NCI-H446 treated with DMSO at 0.1 percent for 48 hours (cell line): ENCODE results near the gene PTPN22.
"Not testable (repeated sequence)": the region's sequence is repeated elsewhere in the genome, so short reads cannot be mapped to it uniquely, and the experiment has no call there.

Experiments used
- DNase-seq: peaks from one replicate; lab custom pipeline; 2025; lab: John Stamatoyannopoulos, UW

Gene PTPN22

DNA sequence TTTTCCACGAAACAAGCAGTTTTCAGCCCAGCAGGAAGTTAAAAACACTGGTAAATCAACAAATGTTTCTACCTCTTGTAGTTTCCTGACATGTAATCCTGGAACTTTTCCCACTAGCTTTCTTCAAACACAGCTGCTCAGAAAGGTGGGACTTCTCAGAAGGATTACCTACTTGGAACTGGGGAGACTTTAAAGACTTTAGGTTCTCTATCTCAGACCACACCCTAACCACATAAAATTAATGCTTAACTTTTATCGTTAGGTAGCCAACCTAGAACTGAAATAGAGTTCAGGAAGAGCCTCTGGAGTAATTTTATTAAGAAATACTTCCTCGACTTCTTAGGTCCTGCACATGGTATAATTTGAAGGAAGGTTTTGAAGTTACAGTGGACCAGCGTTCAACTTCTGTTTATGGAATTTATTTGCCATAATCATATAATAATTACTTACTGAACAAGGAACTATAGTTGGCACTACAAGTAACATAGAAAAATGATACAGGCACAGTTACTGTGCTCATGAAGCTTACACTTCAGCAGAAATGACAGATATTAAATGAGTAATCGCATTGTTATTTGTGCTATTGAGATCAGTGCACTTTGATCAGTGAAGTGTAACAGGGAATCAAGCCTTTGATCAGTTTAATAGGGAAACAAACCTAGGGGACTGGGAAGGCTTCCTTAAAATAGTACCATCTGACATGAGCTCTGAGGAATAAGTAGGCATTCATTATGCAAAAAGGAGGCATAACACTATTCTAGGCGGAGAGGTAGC, 16.1 kb upstream of the PTPN22 start, which contains the start of gene BCL2L15:
Gene BCL2L15, minus strand, starts transcription at position 180 of the 774 bp plus-strand sequence. CDS start 206 bp downstream, outside the sequence.
- no peak for DNase-seq

DNA sequence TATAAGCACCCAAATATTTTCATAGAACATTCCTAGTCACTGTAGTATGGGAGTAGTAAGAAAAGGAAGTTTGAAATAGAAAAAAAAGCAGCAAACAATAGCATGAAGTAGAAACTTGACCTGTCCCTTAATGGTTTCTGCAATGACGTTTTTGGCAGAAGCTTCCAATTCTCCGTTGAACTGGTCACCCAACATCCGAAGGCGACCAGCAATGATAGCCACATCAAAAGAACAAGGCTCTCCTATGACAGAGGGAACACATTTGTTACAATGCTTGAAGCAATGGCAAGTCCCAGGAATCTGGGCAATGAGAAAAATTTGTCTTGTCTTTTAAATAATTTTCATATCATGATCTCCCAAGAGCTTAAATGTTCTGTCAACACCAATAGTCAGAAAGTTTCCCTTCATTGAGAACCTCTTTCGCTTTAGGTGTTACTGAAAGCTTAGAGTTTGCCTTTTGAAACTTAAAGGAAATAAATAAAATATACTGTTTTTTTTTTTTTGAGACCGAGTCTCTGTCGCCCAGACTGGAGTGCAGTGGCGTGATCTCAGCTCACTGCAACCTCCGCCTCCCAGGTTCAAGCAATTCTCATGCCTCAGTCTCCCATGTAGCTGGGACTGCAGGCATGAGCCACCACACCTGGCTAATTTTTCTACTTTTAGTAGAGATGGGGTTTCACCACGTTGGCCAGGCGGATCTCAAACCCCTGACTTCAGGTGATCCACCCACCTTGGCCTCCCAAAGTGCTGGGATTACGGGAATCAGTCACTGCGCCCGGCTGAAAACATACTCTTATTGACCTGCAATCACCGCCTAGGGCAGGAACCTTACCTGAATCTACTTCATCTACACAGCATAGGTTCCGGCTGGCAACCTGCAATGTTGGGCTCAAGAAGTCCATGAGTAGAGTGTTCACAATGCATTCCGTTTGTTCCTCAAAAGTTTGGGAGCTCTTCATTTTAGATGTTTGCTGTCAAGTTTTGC, 15.2 kb upstream of the PTPN22 start:
- no peak for DNase-seq

DNA sequence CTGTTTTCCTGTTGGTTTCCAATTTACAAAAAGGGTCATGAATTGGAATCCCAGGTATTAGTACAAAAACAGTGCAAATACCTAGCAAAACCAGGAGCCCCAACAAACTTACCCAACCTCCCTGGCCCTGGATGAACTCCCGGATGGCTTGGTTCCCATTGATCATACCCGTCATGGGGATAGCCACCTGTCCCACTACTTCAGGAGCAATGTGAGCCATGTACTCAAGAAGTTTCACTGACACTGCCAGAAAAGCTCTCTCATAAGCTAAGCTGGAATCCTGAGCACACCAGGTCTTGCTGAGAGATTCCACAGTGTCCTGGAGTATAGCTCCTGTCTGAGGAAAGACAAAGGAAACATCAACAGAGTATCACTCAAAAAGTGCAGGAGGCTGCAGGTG, 10.1 kb upstream of the PTPN22 start:
- DNase-seq: no peak

DNA sequence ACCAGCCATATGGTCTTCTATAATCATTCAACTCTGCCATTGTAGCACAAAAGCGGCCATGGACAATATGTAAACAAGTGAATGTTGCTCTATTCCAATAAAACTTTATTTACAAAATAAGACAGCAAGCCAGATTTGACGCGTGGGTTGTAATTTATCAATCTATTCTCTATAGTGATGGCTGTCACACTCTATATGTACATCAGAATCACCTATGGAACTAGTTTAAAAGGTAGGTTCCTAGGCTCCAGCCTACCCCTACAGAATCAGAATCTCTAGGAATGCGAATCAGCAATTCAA, 8.2 kb upstream of the PTPN22 start:
- DNase-seq: no peak

DNA sequence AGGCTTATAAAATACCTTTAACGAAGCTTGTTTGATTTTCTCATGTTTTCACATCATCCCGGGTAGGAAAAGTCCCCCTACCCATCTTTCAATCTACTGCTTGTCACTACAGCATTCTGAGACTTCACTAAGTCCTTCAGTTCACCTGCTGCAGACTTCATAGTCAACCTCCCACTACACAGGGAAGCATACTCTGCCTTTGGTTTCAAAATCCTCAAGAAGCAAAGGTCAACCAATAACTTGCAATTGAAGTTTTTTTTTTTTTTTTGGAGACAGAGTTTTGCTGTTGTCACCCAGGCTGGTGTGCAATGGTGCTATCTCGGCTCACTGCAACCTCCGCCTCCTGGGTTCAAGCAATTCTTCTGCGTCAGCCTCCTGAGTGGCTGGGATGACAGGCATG, 4.7 kb upstream of the PTPN22 start:
- DNase-seq: no peak

DNA sequence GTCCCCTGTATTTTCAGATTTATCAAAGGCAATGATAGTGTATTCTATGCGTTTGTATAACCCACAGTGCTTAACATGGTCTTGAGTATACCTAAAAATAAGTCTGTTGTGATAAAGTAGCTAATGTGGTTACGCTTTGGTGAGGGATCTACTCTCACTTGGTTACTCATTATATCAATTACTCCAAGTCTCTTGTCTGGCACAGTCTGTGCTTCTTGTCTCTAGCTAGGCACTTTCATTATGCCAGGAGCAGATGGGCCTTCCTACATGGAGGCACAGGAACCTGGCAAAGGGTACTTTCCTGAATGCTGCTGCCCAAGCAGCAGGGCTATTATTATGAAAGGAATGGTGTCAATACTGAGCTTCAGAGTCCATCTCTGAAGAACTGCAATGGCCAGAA, 4.2 kb upstream of the PTPN22 start:
- DNase-seq: peak; percentile 76

DNA sequence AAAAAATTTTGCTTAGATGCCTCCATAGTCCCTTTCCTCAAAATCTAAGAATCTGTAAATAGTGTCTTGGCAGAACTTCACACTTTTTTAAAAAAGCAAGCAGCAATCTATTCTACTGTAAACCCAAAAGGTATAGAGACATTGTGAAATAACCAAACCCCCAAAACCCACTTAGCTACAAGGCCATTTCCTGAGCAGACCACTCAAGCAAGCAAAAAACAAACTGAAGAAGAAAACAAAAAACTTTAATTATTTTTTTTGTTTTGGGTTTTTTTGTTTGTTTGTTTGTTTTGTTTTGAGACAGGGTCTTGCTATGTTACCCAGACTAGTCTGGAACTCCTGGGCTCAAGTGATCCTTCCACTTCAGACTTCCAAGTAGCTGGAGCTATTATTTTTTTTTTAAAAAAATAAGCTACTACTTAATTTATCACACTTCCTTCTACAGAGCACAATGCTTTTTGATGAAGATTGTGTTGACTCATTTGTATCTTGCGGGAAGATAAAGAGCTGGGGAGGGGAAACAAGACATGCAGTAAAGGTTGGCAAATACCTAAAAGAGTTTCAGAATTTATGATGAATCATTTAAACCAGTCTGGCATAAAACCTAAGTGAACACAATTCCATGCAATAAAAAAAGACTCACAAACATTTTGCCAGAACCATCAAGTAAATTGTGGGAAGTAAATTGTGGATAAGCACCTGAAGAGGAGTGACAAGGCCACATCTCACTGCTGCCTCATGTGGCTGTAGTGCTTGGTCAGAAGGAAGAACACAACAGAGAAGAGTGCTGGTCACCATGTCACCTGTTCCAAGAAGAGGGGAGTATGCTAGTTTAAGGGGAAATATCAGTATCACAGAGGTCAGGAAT, 2.7 kb upstream of the PTPN22 start:
- no peak for DNase-seq

DNA sequence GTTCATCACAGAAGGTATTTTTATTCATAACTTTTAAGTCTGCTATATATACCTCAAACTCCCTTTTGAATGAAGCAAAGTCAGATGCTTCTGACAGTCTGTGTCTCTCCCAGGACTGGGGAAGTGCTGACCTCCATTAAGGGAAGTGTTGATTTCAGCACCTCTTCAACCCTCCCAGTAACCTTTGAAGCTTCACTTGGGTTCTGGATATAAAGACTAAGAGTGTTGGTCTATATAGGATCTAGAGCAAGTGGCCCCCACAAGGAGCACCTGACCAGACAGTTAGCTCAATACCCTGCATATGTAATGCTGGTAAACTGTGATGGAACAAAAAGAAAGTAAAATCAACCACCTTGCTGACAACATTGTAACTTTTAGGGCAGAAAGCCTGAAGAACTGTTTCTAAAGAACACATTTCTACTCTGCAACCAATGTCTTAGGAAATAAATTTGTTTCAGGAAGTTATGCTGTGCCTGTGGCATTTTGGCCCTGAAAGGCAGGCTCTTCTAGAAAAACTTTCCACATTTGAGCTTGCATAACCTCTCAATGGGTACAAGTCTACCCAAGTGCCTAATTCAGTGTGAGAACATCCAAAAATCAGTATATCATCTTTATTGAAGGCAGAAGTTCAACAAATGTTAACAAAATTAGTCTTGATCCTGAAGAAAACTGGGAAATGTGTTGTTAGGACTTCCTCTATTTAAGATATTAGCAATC, 865 bp upstream of the PTPN22 start:
- DNase-seq: no peak

DNA sequence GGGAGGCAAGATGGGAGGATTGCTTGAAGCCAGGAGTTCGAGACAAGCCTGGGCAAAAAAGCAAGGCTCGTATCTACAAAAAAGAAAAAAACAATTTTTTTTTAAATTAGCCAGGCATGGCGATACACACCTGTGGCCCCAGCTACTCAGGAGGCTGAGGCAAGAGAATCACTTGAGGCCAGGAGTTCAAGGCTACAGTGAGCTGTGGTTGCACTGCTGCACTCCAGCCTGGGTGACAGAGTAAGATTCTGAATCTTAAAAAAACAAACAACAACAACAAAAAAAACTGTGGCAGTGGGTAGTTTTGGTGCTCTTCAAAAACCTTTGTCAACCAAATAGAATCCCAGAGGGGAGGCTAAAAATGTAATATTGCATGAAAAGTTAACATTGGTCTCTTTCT, 734 bp downstream of the PTPN22 start:
- DNase-seq: no peak

DNA sequence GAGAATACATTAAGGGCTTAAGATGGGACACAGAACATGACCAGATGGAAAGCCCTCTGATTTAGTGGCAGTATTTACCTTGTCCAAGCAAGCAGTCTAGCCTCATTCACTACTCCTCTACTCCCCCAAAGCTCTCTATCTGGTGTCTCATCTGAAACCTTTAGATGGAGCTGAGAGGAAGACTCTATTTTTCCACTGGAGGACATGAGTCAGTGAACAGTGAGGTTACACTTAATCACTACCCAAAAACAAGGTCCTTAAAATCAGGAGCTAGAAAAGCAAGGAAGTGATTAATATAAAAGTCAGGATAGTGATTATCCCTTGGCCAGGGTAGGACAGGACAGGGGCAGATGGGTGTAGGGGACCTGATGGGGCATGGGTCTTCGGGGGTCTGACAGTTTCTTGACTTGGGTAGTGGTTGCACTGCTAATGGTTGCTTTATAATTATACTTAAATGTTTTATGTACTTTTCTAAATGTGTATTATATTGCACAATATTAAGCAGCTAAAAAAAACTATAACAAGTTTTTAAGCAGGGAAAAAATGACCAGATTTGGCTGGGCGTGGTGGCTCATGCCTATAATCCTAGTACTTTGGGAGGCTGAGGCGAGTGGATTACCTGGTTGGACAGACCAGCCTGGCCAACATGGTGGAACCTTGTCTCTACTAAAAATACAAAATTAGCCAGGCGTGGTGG, 3.0 kb downstream of the PTPN22 start:
- no peak for DNase-seq

DNA sequence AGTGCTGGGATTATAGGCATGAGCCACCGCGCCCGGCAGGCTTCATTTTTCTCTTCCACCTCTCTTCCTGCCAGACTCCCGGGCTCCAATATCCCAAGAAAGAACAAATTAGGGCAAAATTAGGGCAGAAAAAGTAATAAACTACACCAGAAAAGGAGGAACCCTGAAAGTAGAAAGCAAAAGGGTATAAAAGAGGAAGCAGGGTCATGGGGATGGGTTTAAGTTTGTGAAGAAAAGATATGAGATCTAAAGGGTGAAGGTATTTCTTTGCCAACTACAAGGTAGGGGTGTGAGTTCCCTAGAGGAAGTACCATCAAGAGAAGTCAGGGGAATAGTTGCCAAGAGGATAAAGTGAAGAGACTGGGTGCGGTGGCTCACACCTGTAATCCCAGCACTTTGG, 9.9 kb downstream of the PTPN22 start:
- DNase-seq: no peak

DNA sequence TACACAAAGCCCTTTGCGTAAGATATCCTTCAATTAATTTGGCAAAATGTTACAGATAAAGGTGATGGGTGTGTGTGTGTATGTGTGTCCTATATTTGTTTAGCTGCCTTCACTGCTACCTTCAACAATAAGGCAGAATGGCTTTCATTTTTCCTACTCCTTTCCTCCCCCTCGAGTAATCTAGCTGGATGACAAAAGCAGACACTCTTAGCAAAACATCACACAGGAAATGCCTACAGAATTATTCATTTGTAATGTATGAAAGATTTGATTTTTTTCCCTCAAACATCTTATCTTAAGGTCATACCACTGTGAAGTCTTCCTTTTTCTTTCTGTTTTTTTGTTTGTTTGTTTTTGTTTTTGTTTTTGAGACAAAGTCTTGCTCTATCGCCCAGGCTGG, 10.6 kb downstream of the PTPN22 start:
- no peak for DNase-seq

DNA sequence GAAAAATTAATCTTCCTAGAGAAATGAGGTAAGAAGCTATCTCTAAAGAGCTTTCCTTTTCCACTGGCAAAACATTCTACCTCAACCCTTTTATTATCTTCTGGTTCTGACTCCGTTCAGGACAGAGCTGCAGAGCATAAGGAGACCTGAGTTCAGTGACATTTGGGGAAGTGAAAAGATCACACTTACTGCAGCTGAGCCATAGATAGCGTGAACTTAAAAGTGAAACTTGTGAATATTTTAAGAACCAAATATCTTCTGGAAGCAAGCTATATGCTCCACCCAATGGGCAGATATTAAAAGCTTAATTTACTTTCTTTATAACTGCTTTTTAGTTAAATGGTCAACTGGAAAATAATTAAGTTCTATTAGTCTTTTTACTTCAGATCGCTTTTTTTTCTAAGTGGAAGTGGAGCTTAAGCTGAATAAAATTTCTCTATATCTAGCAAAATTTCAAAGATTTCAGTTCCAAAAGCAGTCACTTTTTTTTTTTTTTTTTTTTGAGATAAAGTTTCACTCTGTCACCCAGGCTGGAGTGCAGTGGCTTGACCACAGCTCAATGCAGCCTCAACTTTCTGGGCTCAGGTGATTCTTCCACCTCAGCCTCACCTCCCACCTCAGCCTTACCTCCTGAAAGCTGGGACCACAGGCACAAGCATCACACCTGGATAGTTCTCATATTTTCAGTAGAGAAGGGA, 11.9 kb downstream of the PTPN22 start:
- DNase-seq: no peak

DNA sequence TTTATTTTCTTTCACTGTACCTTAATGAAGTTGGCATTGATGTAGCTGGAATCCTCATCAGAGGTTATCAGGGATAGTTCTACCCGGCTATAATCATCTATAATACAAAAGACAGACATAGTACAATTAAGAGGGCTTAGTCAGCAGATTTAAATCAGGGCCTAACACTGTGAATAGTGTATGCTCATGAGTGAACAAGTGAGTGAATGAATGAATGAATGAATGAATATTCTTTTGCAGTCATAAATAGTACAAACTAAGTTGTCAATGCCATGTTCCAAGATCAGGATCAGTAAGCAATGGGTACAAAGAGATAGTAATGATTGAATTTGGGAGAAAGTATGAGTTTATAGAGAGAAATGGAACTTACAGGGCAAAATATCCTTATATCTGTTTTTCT, 12.5 kb downstream of the PTPN22 start:
- no peak for DNase-seq

DNA sequence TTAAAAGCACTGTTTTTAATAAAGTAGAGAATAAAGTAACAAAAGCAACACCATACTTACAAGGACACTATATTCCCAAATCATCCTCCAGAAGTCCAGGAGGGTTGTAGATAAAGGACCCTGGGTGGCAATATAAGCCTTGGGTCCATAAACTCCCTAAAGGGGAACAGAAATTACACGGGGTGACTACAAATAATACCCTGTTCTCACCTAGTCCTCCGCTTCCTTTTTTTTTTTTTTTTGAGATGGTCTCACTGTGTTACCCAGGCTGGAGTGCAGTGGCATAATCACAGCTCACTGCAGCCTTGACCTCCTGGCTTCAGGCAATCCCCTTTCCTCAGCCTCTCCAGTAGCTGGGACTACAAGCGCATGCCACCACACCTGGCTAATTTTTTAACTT, 13.1 kb downstream of the PTPN22 start:
- no peak for DNase-seq

DNA sequence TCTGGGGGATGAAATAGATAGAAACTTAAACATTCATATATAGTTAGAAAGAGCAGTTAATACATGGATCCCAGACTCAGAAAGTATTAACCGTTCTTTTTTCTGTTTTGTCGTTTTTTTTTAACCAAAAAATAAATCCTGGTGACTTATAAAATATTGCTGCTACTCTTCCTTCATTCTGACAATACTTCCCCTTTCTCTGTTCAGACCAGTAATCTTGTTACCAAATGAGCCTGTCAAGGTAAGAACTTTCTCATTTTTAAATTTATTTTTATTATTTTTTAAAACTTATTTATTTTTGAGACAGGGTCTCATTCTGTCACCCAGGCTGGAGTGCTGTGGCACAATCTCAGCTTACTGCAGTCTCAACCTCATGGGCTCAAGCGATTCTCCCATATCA, 13.7 kb downstream of the PTPN22 start:
- DNase-seq: no peak

DNA sequence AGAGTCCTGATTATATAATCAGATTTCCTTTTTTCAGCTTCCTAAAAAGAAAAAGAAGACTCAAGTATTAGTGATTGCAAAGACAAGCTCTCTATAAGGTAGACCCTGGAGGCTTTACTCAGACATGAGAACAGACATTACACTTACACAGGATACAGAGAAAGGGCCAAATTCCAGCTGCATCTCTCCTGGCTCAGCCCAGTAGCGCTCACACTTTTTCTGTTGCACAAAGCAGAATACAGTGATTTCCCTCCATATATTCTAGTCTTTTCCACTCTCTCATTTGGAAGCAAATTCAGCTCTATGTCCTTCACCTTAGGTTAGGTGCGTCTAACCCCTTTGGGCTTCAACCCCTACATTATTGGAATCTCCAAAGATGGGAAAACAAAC, 15.1 kb downstream of the PTPN22 start:
- no peak for DNase-seq

DNA sequence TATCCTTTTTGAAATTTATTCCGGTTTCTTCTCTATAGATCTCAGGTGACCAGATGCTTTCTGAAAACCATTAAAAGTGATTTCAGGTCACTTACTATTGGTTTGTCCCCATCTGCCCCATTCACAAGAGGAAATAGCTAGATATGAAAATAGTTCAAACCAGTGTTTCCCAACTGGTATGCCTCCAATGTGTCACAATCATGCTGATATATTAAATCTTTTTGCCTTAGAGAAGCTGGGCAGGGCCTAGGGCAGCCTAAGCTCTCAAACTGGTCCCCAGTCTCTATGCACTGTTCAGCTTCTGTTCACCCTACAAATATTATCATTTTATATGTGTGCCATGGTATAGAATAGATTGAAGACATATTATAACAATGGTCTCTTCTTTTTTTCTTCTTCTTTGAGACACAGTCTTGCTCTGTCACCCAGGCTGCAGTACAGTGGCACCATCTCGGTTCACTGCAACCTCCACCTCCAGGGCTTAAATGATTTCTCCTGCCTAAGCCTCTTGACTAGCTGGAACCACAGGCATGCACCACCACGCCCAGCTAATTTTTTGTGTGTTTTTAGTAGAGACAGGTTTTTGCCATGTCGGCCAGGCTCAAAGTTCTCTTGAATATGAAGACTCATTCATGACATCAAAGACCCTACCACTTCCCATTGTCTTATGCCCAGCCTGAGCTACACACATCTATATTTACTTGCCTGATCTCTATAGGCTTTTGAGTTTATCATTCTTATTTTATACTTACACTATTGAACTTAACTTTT, 15.7 kb downstream of the PTPN22 start:
- DNase-seq: no peak

DNA sequence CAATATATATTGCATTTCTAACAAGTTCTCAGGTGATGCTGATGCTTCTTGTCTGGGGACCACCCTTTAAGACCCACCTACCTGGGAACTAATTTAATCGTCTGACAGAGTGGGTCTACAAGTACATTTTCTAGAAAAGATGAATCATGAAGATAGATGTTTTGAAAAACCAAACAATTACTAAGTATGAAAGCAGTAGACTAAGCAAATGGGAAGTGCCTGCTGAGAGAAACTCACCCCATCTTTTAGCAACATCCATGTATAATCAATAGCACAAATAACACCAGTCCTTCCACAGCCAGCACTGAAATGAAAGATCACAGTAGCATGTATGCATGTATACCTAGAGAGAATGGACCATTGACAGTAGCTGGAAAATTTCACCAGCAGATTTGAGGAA, 17.3 kb downstream of the PTPN22 start:
- no peak for DNase-seq

DNA sequence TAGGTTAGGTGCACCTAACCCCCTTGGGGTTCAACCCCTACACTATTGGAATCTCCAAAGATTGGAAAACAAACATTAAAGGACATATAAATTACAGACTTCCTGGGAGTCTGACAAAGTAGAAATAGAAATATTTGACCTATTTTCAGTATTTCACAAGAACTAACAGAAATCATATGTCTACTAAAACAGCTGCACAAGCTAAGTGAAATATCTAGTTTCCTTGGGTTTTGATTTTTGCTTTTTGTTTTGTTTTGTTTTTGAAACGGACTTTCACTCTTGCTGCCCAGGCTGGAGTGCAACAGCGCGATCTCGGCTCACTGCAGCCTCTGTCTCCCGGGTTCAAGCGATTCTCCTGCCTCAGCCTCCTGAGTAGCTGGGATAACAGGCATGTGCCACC, 18.8 kb downstream of the PTPN22 start:
- DNase-seq: not testable (repeated sequence)
